GM18861 (cell line): ENCODE measurements around the gene C19orf25.
"Not testable (repeated sequence)": the region's sequence is repeated elsewhere in the genome, so short reads cannot be mapped to it uniquely, and the experiment has no call there.

Experiments
- ATAC-seq: cut with Tn5 transposase; IDR thresholded peaks from one replicate; pipeline ENCODE4 v1.9.1; 2021; ENCODE audit not compliant: unreplicated experiment

The C19orf25 gene

GRCh38 chr19:1478934-1479707 lies at the start of gene C19orf25:
Gene C19orf25, minus strand, starts transcription at chr19:1479215. Its CDS starts 312 bp downstream, at chr19:1478903.
- peak; percentile 74 for ATAC-seq

- no peak for ATAC-seq
These were observed 48.8 kb upstream of the C19orf25 start for GRCh38 chr19:1527650-1528309.

GRCh38 chr19:1526979-1527649 lies 48.1 kb upstream of the C19orf25 start:
- no peak for ATAC-seq

GRCh38 chr19:1526066-1526778 lies 47.2 kb upstream of the C19orf25 start:
- ATAC-seq, result no peak

GRCh38 chr19:1525343-1525742 lies 46.3 kb upstream of the C19orf25 start:
- no peak for ATAC-seq

- no peak for ATAC-seq
These were observed 45.9 kb upstream of the C19orf25 start for GRCh38 chr19:1524972-1525325.

- no peak for ATAC-seq
These were observed 45.4 kb upstream of the C19orf25 start for GRCh38 chr19:1524287-1524971.

- ATAC-seq, result no peak
These were observed 44.6 kb upstream of the C19orf25 start, which contains the start of gene PLK5 for GRCh38 chr19:1523412-1524286. Gene PLK5, plus strand, starts transcription at chr19:1524077. Its CDS starts 2,920 bp downstream, at chr19:1526997.

- ATAC-seq, result no peak
These were observed 43.8 kb upstream of the C19orf25 start for GRCh38 chr19:1522838-1523237.

- ATAC-seq, result no peak
These were observed 43.0 kb upstream of the C19orf25 start for GRCh38 chr19:1522061-1522460.

GRCh38 chr19:1521636-1522035 lies 42.6 kb upstream of the C19orf25 start:
- ATAC-seq, result no peak

GRCh38 chr19:1520203-1520780 lies 41.3 kb upstream of the C19orf25 start:
- no peak for ATAC-seq

GRCh38 chr19:1519802-1520201 lies 40.8 kb upstream of the C19orf25 start:
- ATAC-seq, result not testable (repeated sequence)

GRCh38 chr19:1518471-1518870 lies 39.5 kb upstream of the C19orf25 start:
- no peak for ATAC-seq

- no peak for ATAC-seq
These were observed 37.4 kb upstream of the C19orf25 start for GRCh38 chr19:1516395-1516753.

GRCh38 chr19:1514986-1515721 lies 36.1 kb upstream of the C19orf25 start:
- ATAC-seq, result no peak

GRCh38 chr19:1514295-1514661 lies 35.3 kb upstream of the C19orf25 start:
- no peak for ATAC-seq

- no peak for ATAC-seq
These were observed 34.7 kb upstream of the C19orf25 start for GRCh38 chr19:1513499-1514294.
